Hippocampal formation (tissue), 2 donors: ENCODE data around the gene TPM3.
"Not testable (repeated sequence)": the region's sequence is repeated elsewhere in the genome, so short reads cannot be mapped to it uniquely, and the experiment has no call there.

Source experiments
- DNase-seq, 2 donors: peaks; one replicate each; lab custom pipeline; 2025; lab: John Stamatoyannopoulos, UW

The TPM3 gene

GRCh38 chr1:154205778-154206177 is 13.9 kb upstream of the TPM3 start:
- not testable (repeated sequence) for DNase-seq

- DNase-seq: no peak
Measured at GRCh38 chr1:154199563-154199879, 7.6 kb upstream of the TPM3 start.

GRCh38 chr1:154198756-154199562 is 7.1 kb upstream of the TPM3 start:
- DNase-seq: peak in 1 of 2 donors; percentile 66

- no peak for DNase-seq
Measured at GRCh38 chr1:154193821-154194220, 1.9 kb upstream of the TPM3 start.

GRCh38 chr1:154192476-154192875 is 576 bp upstream of the TPM3 start:
- DNase-seq: no peak

- no peak for DNase-seq
Measured at GRCh38 chr1:154190550-154190949, 1.4 kb downstream of the TPM3 start.

GRCh38 chr1:154186852-154187501 is 4.9 kb downstream of the TPM3 start:
- no peak for DNase-seq

GRCh38 chr1:154186177-154186576 is 5.7 kb downstream of the TPM3 start:
- DNase-seq: no peak

GRCh38 chr1:154183046-154183915 is 8.6 kb downstream of the TPM3 start:
- peak; percentile 93 to 94 for DNase-seq

- peak; percentile 26 to 56 for DNase-seq
Measured at GRCh38 chr1:154182344-154183045, 9.4 kb downstream of the TPM3 start.

- no peak for DNase-seq
Measured at GRCh38 chr1:154181944-154182343, 10.0 kb downstream of the TPM3 start.

- no peak for DNase-seq
Measured at GRCh38 chr1:154179946-154180687, 11.8 kb downstream of the TPM3 start.

GRCh38 chr1:154178911-154179811 is 12.7 kb downstream of the TPM3 start:
- no peak for DNase-seq

GRCh38 chr1:154178013-154178412 is 13.9 kb downstream of the TPM3 start:
- no peak for DNase-seq

- peak in 1 of 2 donors; percentile 24 for DNase-seq
Measured at GRCh38 chr1:154176337-154176736, 15.6 kb downstream of the TPM3 start.

GRCh38 chr1:154174654-154175053 is 17.2 kb downstream of the TPM3 start:
- no peak for DNase-seq

GRCh38 chr1:154171880-154172279 is 20.0 kb downstream of the TPM3 start:
- no peak for DNase-seq

- DNase-seq: no peak
Measured at GRCh38 chr1:154171223-154171583, 20.7 kb downstream of the TPM3 start.

- DNase-seq: no peak
Measured at GRCh38 chr1:154170547-154171222, 21.2 kb downstream of the TPM3 start.

- DNase-seq: no peak
Measured at GRCh38 chr1:154167461-154167860, 24.4 kb downstream of the TPM3 start.
